HT-29 (cell line): ENCODE data around the gene BTBD2. TPM values are rescaled to one million over a fixed set of nuclear protein-coding genes. Genes with fewer than 3 reads are reported as not detected.

Experiments used
- DNase-seq: peaks from one replicate; pipeline ENCODE4 v3.0.0-alpha.2; 2015; ENCODE audit warnings: low spot score
- total RNA-seq: library from RNA; depleted of rRNA; stranded (reverse); fragments of >200 nt; shearing (Covaris generic); gene quantifications from 2 replicates; pipeline ENCODE4 v1.2.3, GENCODE V29; 2014

BTBD2 gene
- total RNA-seq, 1 experiment from 2014 or later = 56.4 TPM

GRCh38 chr19:2050991-2051772 lies 35.7 kb upstream of the BTBD2 start, which contains the start of gene MKNK2:
Gene MKNK2 (minus strand): TSS chr19:2051244. CDS start chr19:2050851, 393 bp downstream.
- DNase-seq = peak; percentile 81

- no peak for DNase-seq
These were observed 35.0 kb upstream of the BTBD2 start for GRCh38 chr19:2050349-2050990.

- peak; percentile 79 for DNase-seq
These were observed 34.3 kb upstream of the BTBD2 start for GRCh38 chr19:2049741-2050348.

GRCh38 chr19:2048959-2049740 lies 33.6 kb upstream of the BTBD2 start:
- DNase-seq = peak; percentile 28

- DNase-seq = no peak
These were observed 32.8 kb upstream of the BTBD2 start for GRCh38 chr19:2048104-2048958.

- DNase-seq = peak; percentile 65
These were observed 32.1 kb upstream of the BTBD2 start for GRCh38 chr19:2047449-2048103.

- DNase-seq = no peak
These were observed 31.5 kb upstream of the BTBD2 start for GRCh38 chr19:2047076-2047448.

GRCh38 chr19:2046046-2046907 lies 30.8 kb upstream of the BTBD2 start:
- DNase-seq = no peak

GRCh38 chr19:2045501-2046045 lies 30.1 kb upstream of the BTBD2 start:
- DNase-seq = no peak

- no peak for DNase-seq
These were observed 29.4 kb upstream of the BTBD2 start for GRCh38 chr19:2044709-2045500.

- DNase-seq = no peak
These were observed 28.6 kb upstream of the BTBD2 start for GRCh38 chr19:2043961-2044708.

GRCh38 chr19:2043251-2043641 lies 27.7 kb upstream of the BTBD2 start:
- no peak for DNase-seq

GRCh38 chr19:2042485-2043250 lies 27.2 kb upstream of the BTBD2 start:
- no peak for DNase-seq

GRCh38 chr19:2041683-2042484 lies 26.4 kb upstream of the BTBD2 start:
- peak; percentile 87 for DNase-seq

- no peak for DNase-seq
These were observed 25.8 kb upstream of the BTBD2 start for GRCh38 chr19:2041433-2041682.
